K562 (cell line): Measurements from ENCODE around the gene ALDH16A1. TPM values are rescaled to one million over a fixed set of nuclear protein-coding genes. Genes with fewer than 3 reads are reported as not detected.

Source experiments
- CHAMP1 ChIP-seq: fragments of 450-650 bp; IDR thresholded peaks from 2 replicates; pipeline ENCODE4 v1.6.1; 2016; ENCODE audit warnings: mild to moderate bottlenecking
- HIVEP1 ChIP-seq: fragments of 250-450 bp; sonication (Bioruptor Pico); IDR thresholded peaks from 2 replicates; pipeline ENCODE4 v1.4.0; 2020; ENCODE audit warnings: mild to moderate bottlenecking
- JUND ChIP-seq, 2 experiments: IDR thresholded peaks; 2 replicates in 1 of 2; 3 replicates in 1 of 2; pipeline ENCODE4 v1.6.1; 2011; ENCODE audit warnings: borderline replicate concordance in 2 of 2, low read depth in 2 of 2, low read length in 2 of 2, improper control_type of control experiment in 1 of 2, missing biosample characterization in 1 of 2, missing genetic modification characterization in 1 of 2, missing genetic modification reagents in 1 of 2
- MXI1 ChIP-seq: IDR thresholded peaks from 2 replicates; pipeline ENCODE4 v1.6.1; 2011; ENCODE audit warnings: low read depth, mild to moderate bottlenecking, improper control_type of control experiment, low read length
- NR1H2 ChIP-seq: sonication (generic); formaldehyde crosslinking; IDR thresholded peaks from 2 replicates; pipeline ENCODE4 v1.4.0; 2020; ENCODE audit warnings: mild to moderate bottlenecking, missing genetic modification reagents
- PURB ChIP-seq: sonication (generic); formaldehyde crosslinking; IDR thresholded peaks from 2 replicates; pipeline ENCODE4 v1.9.0; 2021; ENCODE audit warnings: low read depth, mild to moderate bottlenecking, missing genetic modification reagents
- SAFB ChIP-seq: fragments of 200-400 bp; formaldehyde crosslinking; IDR thresholded peaks from 2 replicates; pipeline ENCODE4 v1.6.1; 2017; ENCODE audit warnings: low read depth, low read length, borderline replicate concordance
- SIN3B ChIP-seq: fragments of 450-650 bp; IDR thresholded peaks from 2 replicates; pipeline ENCODE4 v1.6.1; 2017; ENCODE audit warnings: low read depth, mild to moderate bottlenecking, moderate library complexity
- XRCC4 ChIP-seq: IDR thresholded peaks from one replicate; pipeline ENCODE4 v1.6.1; 2011; ENCODE audit not compliant: insufficient read depth, insufficient read length; ENCODE audit errors: extremely low read depth
- ZBTB26 ChIP-seq: fragments of 450-650 bp; formaldehyde crosslinking; IDR thresholded peaks from 2 replicates; pipeline ENCODE4 v1.4.0; 2022; ENCODE audit warnings: missing genetic modification characterization
- ZNF12 ChIP-seq: sonication (generic); formaldehyde crosslinking; IDR thresholded peaks from 2 replicates; pipeline ENCODE4 v1.4.0; 2020; ENCODE audit warnings: mild to moderate bottlenecking, missing genetic modification reagents
- ZNF175 ChIP-seq: fragments of 200-800 bp; sonication (Bioruptor generic); IDR thresholded peaks from 2 replicates; pipeline ENCODE4 v1.6.1; 2016; ENCODE audit warnings: low read depth, mild to moderate bottlenecking, missing genetic modification characterization, missing compliant biosample characterization
- polyA plus RNA-seq, 8 experiments: library from polyadenylated mRNA; depleted of rRNA in 4 of 8; stranded (reverse) in 5 of 8; unstranded in 3 of 8; fragments of >200 nt; fragmentation: Nextera tagmentation in 2 of 8; fragmentation: Illumina TruSeq in 1 of 8; extraction: Ambion mirVana in 2 of 8; extraction: Trizol in 1 of 8; gene quantifications; 2 replicates each; pipeline versions ENCODE4 v1.2.1 to v1.2.3, GENCODE V29; 2011 to 2014; ENCODE audit warnings: inconsistent platforms in 1 of 8, missing spikeins in 1 of 8
- total RNA-seq, 7 experiments: library from RNA; depleted of rRNA in 6 of 7; stranded (reverse); fragments of >200 nt in 6 of 7; fragmentation: Illumina TruSeq in 2 of 7; extraction: Trizol in 2 of 7; gene quantifications; 2 replicates each; pipeline versions ENCODE4 v1.2.1 to v1.2.3, GENCODE V29; 2011 to 2021; ENCODE audit warnings: low replicate concordance in 1 of 7
- TF ChIP-seq, protein P1 (sequence below): sonication (generic); formaldehyde crosslinking; IDR thresholded peaks from 2 replicates; pipeline ENCODE4 v1.8.1; 2023; ENCODE audit warnings: mild to moderate bottlenecking, missing genetic modification reagents
- TF ChIP-seq, protein P2 (sequence below): fragments of 250-450 bp; sonication (Bioruptor Pico); IDR thresholded peaks from 2 replicates; pipeline ENCODE4 v1.6.1; 2021; ENCODE audit warnings: mild to moderate bottlenecking
- TF ChIP-seq, protein P3 (sequence below): fragments of 150-350 bp; conservative IDR thresholded peaks from 2 replicates; pipeline ENCODE4 v1.6.1; 2014; ENCODE audit warnings: low read length

The ALDH16A1 gene
- total and polyA plus RNA-seq, 9 of the 15 experiments (the other 6 are each of a cell fraction or from before 2014, with no cell fraction given), result 2.2 to 52.2 (median 7.6) TPM

GRCh38 chr19:49409441-49410029 is 43.5 kb upstream of the ALDH16A1 start (continued):
- TF ChIP-seq SAFB (no peak), PURB (CRISPR knock-in tag) (no peak), SIN3B (no peak), XRCC4 (no peak), MXI1 (no peak), ZBTB26 (peak; percentile 73; the same call in 1 of the 2 replicates), NR1H2 (CRISPR knock-in tag) (no peak), HIVEP1 (no peak), ZNF12 (CRISPR knock-in tag) (0 out of 2 replicates have a peak, but pooled peaks have one; percentile 29), ZNF175 (CRISPR knock-in tag) (0 out of 2 replicates have a peak, but pooled peaks have one; percentile 76), JUND (IDR thresholded peaks at IDR 0.05; ENCODE audit: borderline replicate concordance, low read depth, low read length) (no peak), JUND (tag; IDR thresholded peaks at IDR 0.05; ENCODE audit: borderline replicate concordance, low read depth, low read length) (peak; percentile 30; the same call in 1 of the 3 replicates), CHAMP1 (no peak)
- TF ChIP-seq, protein P1, sequence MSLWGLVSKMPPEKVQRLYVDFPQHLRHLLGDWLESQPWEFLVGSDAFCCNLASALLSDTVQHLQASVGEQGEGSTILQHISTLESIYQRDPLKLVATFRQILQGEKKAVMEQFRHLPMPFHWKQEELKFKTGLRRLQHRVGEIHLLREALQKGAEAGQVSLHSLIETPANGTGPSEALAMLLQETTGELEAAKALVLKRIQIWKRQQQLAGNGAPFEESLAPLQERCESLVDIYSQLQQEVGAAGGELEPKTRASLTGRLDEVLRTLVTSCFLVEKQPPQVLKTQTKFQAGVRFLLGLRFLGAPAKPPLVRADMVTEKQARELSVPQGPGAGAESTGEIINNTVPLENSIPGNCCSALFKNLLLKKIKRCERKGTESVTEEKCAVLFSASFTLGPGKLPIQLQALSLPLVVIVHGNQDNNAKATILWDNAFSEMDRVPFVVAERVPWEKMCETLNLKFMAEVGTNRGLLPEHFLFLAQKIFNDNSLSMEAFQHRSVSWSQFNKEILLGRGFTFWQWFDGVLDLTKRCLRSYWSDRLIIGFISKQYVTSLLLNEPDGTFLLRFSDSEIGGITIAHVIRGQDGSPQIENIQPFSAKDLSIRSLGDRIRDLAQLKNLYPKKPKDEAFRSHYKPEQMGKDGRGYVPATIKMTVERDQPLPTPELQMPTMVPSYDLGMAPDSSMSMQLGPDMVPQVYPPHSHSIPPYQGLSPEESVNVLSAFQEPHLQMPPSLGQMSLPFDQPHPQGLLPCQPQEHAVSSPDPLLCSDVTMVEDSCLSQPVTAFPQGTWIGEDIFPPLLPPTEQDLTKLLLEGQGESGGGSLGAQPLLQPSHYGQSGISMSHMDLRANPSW, result no peak
- TF ChIP-seq, protein P2, sequence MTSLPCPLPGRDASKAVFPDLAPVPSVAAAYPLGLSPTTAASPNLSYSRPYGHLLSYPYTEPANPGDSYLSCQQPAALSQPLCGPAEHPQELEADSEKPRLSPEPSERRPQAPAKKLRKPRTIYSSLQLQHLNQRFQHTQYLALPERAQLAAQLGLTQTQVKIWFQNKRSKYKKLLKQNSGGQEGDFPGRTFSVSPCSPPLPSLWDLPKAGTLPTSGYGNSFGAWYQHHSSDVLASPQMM (CRISPR knock-in tag), result no peak
- TF ChIP-seq, protein P3, sequence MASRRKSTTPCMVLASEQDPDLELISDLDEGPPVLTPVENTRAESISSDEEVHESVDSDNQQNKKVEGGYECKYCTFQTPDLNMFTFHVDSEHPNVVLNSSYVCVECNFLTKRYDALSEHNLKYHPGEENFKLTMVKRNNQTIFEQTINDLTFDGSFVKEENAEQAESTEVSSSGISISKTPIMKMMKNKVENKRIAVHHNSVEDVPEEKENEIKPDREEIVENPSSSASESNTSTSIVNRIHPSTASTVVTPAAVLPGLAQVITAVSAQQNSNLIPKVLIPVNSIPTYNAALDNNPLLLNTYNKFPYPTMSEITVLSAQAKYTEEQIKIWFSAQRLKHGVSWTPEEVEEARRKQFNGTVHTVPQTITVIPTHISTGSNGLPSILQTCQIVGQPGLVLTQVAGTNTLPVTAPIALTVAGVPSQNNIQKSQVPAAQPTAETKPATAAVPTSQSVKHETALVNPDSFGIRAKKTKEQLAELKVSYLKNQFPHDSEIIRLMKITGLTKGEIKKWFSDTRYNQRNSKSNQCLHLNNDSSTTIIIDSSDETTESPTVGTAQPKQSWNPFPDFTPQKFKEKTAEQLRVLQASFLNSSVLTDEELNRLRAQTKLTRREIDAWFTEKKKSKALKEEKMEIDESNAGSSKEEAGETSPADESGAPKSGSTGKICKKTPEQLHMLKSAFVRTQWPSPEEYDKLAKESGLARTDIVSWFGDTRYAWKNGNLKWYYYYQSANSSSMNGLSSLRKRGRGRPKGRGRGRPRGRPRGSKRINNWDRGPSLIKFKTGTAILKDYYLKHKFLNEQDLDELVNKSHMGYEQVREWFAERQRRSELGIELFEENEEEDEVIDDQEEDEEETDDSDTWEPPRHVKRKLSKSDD, result no peak
